Measurements from ENCODE around the gene OR5K1.

The OR5K1 gene

GRCh38 chr3:98462901-98463300 lies at the start of gene OR5K1:
OR5K1 (plus strand) TSS chr3:98463201; CDS start chr3:98469577, 6,376 bp downstream.
- no peak for TF ChIP-seq CTCF (IDR thresholded peaks at IDR 0.05)

- no peak for TF ChIP-seq CTCF (IDR thresholded peaks at IDR 0.05)
Measured at GRCh38 chr3:98432575-98432974, 30.4 kb upstream of the OR5K1 start.

DNA sequence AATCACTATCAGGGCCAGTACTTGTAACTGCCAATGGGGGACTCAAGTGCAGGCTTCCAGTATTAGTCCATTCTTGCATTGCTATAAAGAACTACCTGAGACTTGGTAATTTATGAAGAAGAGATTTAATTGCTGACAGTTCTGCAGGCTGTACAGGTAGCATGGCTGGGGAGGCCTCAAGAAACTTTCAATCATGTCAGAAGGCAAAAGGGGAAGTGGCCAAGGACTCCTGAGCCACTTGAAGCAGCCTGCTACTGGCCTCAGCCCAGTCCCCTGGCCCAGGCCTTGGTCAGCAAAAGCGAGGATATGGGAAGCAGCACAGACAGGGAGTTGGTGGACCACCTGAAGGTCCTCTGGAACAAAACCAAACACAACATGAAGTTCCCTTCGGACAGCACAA lies 29.2 kb upstream of the OR5K1 start:
- TF ChIP-seq CTCF (IDR thresholded peaks at IDR 0.05): no peak

GRCh38 chr3:98434412-98434811 lies 28.6 kb upstream of the OR5K1 start:
- no peak for TF ChIP-seq CTCF (IDR thresholded peaks at IDR 0.05)

GRCh38 chr3:98440283-98440682 lies 22.7 kb upstream of the OR5K1 start:
- TF ChIP-seq CTCF (IDR thresholded peaks at IDR 0.05): no peak

GRCh38 chr3:98445949-98446406 lies 17.0 kb upstream of the OR5K1 start:
- no peak for TF ChIP-seq CTCF (IDR thresholded peaks at IDR 0.05)

DNA sequence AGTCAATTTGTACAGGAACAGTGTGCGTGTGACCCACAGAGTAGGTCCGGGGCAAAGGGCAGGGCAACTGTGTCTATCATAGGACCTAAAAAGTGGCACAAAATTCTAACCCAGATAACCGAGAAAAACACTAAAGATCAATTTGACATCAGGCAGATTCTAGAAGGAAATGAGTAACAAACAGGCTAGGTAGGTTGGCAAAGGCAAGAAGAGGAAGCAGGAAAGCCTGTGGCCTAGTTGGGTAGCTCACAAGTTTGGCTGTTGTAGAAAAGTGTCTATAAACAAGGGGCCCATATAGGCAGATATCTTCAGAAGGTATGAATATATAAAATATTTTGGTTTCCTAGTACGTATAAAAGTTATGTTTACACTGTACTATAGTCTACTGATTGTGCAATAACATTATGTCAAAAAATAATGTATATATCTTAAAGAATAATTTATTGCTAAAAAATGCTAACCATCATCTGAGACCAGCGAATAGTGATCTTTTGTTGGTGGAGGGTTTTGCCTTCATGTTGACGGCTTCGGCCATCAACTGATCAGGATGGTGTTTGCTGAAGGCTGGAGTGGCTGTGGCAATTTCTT lies 13.3 kb upstream of the OR5K1 start:
- no peak for TF ChIP-seq CTCF (IDR thresholded peaks at IDR 0.05)

DNA sequence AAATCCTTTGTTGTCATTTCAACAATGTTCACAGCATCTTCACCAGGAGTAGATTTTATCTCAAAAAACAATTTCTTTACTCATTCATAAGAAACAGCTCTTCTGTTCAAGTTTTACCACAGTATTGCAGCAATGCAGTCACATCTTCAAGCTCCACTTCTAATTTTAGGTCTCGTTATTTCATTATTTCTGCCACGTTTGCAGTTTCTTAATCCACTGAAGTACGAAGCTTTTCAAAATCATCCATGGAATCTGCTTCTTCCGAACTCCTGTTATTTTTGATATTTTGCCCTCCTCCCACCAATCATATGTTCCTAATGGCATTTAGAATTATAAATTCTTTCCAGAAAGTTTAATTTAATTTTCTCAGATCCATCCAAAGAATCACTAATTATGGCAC lies 12.6 kb upstream of the OR5K1 start:
- TF ChIP-seq CTCF (IDR thresholded peaks at IDR 0.05): no peak
